ENCODE data around the gene MAPK8. TPM values are rescaled to one million over a fixed set of nuclear protein-coding genes. Genes with fewer than 3 reads are reported as not detected.

MAPK8 gene
- total RNA-seq, 2 donors from 2014 or later = 29.1 to 36.7 TPM

GRCh38 chr10:48453451-48454301, 147.2 kb downstream of the MAPK8 start:
- DNase-seq (ENCODE audit: low spot score) = peak; percentile 67
- intact Hi-C loops (cut with DNase I) = no loop called here

GRCh38 chr10:48454302-48455054, 148.0 kb downstream of the MAPK8 start:
- peak; percentile 62 for DNase-seq (ENCODE audit: low spot score)
- intact Hi-C loops (cut with DNase I) = no loop called here

- peak; percentile 62 for DNase-seq (ENCODE audit: low spot score)
- intact Hi-C loops (cut with DNase I) = no loop called here
Measured at GRCh38 chr10:48455055-48455391, 148.5 kb downstream of the MAPK8 start.

GRCh38 chr10:48455392-48456151, 149.1 kb downstream of the MAPK8 start:
- DNase-seq (ENCODE audit: low spot score) = peak; percentile 76
- intact Hi-C loops (cut with DNase I) = no loop called here

- peak; percentile 91 for DNase-seq (ENCODE audit: low spot score)
- intact Hi-C loops (cut with DNase I) = no loop called here
Measured at GRCh38 chr10:48456361-48456804, 149.9 kb downstream of the MAPK8 start.

GRCh38 chr10:48456808-48457761, 150.6 kb downstream of the MAPK8 start:
- DNase-seq (ENCODE audit: low spot score) = peak; percentile 62
- intact Hi-C loops (cut with DNase I) = no loop called here

- intact Hi-C loops (cut with DNase I) = no loop called here
- no peak for DNase-seq (ENCODE audit: low spot score)
Measured at GRCh38 chr10:48457949-48458661, 151.6 kb downstream of the MAPK8 start.

GRCh38 chr10:48458662-48459048, 152.2 kb downstream of the MAPK8 start:
- peak; percentile 58 for DNase-seq (ENCODE audit: low spot score)
- intact Hi-C loops (cut with DNase I) = no loop called here

GRCh38 chr10:48459270-48460150, 153.0 kb downstream of the MAPK8 start:
- DNase-seq (ENCODE audit: low spot score) = peak; percentile 74

GRCh38 chr10:48460182-48460581, 153.7 kb downstream of the MAPK8 start:
- intact Hi-C loops (cut with DNase I) = no loop called here
- no peak for DNase-seq (ENCODE audit: low spot score)

More at GRCh38 chr10:48459270-48460150, 153.0 kb downstream of the MAPK8 start:
- intact Hi-C loops (cut with DNase I) = no loop called here

- intact Hi-C loops (cut with DNase I) = no loop called here
- no peak for DNase-seq (ENCODE audit: low spot score)
Measured at GRCh38 chr10:48461623-48462481, 155.4 kb downstream of the MAPK8 start.

GRCh38 chr10:48462482-48463020, 156.1 kb downstream of the MAPK8 start:
- intact Hi-C loops (cut with DNase I) = no loop called here
- peak; percentile 66 for DNase-seq (ENCODE audit: low spot score)

GRCh38 chr10:48463318-48464003, 157.0 kb downstream of the MAPK8 start:
- intact Hi-C loops (cut with DNase I) = no loop called here
- peak; percentile 73 for DNase-seq (ENCODE audit: low spot score)

GRCh38 chr10:48464121-48464870, 157.8 kb downstream of the MAPK8 start:
- intact Hi-C loops (cut with DNase I) = no loop called here
- peak; percentile 50 for DNase-seq (ENCODE audit: low spot score)

Measured in posterior vena cava (tissue), 2 donors.